Loucy (cell line): ENCODE data around the gene CD209.

Experiments used
- CTCF ChIP-seq: fragments of 200-600 bp; sonication (generic); conservative IDR thresholded peaks from 2 replicates; pipeline ENCODE4 v1.5.1; 2014; ENCODE audit warnings: mild to moderate bottlenecking, antibody characterized with exemption, low read length
- EZH2phosphoT487 ChIP-seq: fragments of 200-600 bp; IDR thresholded peaks from 2 replicates; pipeline ENCODE4 v1.6.1; 2018; ENCODE audit warnings: antibody characterized with exemption, mild to moderate bottlenecking, moderate library complexity, borderline replicate concordance

- TF ChIP-seq CTCF (no peak), EZH2phosphoT487 (no peak)
Measured at GRCh38 chr19:7729831-7730285, 17.5 kb downstream of the CD209 start.
